CD4-positive, alpha-beta memory T cell (primary cell): ENCODE data around the gene MEIOB. TPM values are rescaled to one million over a fixed set of nuclear protein-coding genes. Genes with fewer than 3 reads are reported as not detected.

Experiments used
- CTCF ChIA-PET: fragments of 350-600 bp; sonication (Branson Sonifier 250); formaldehyde crosslinking; loops from one replicate; lab custom pipeline; 2021; ENCODE audit warnings: inconsistent platforms; ENCODE audit not compliant: partially characterized antibody; lab: Charles Lee
- POLR2A ChIA-PET: fragments of 350-600 bp; sonication (Branson Sonifier 250); formaldehyde crosslinking; loops from one replicate; lab custom pipeline; 2021; ENCODE audit not compliant: partially characterized antibody; lab: Charles Lee
- DNase-seq, 5 donors: peaks; one replicate each; pipeline versions ENCODE4 v3.0.0 to v3.0.0-alpha.2; 2020 to 2022; ENCODE audit warnings: mixed read lengths in 1 of 5
- H3K27ac ChIP-seq: one replicate; pipeline ENCODE4 v1.7.0; 2013; ENCODE audit warnings: low read depth, low read length
- H3K27me3 ChIP-seq: 2 replicates; pipeline ENCODE4 v1.7.0; 2013; ENCODE audit warnings: mild to moderate bottlenecking, low read length, moderate library complexity; ENCODE audit not compliant: insufficient read depth
- H3K36me3 ChIP-seq: 2 replicates; pipeline ENCODE4 v1.7.0; 2013; ENCODE audit warnings: mild to moderate bottlenecking, low read length, moderate library complexity; ENCODE audit not compliant: insufficient read depth
- H3K4me1 ChIP-seq: 2 replicates; pipeline ENCODE4 v1.7.0; 2013; ENCODE audit warnings: mild to moderate bottlenecking, low read length, moderate library complexity; ENCODE audit not compliant: insufficient read depth
- H3K4me3 ChIP-seq, 2 donors: one replicate each; pipeline ENCODE4 v1.7.0; 2013; ENCODE audit warnings: low read length in 2 of 2, mild to moderate bottlenecking in 1 of 2
- H3K9me3 ChIP-seq, 2 donors: one replicate each; pipeline ENCODE4 v1.7.0; 2013; ENCODE audit warnings: low read length in 2 of 2, control low read depth in 1 of 2; ENCODE audit not compliant: control insufficient read depth in 1 of 2
- H3K27ac Mint-ChIP-seq, 7 donors: one replicate each; pipeline ENCODE4 v1.8.0; 2020 to 2021; ENCODE audit warnings: mixed read lengths in 7 of 7, mild to moderate bottlenecking in 6 of 7, inconsistent platforms in 3 of 7, moderate library complexity in 3 of 7
- H3K27me3 Mint-ChIP-seq, 2 donors: one replicate each; pipeline ENCODE4 v1.8.0; 2020 to 2021; ENCODE audit warnings: mixed read lengths in 2 of 2
- H3K36me3 Mint-ChIP-seq, 2 donors: one replicate each; pipeline ENCODE4 v1.8.0; 2020 to 2021; ENCODE audit warnings: mixed read lengths in 2 of 2, inconsistent platforms in 1 of 2, mild to moderate bottlenecking in 1 of 2
- H3K4me1 Mint-ChIP-seq, 4 donors: one replicate each; pipeline ENCODE4 v1.8.0; 2020 to 2021; ENCODE audit warnings: mixed read lengths in 4 of 4, mild to moderate bottlenecking in 1 of 4
- H3K4me3 Mint-ChIP-seq, 8 donors: one replicate each; pipeline ENCODE4 v1.8.0; 2020 to 2021; ENCODE audit warnings: mixed read lengths in 8 of 8, mild to moderate bottlenecking in 7 of 8, moderate library complexity in 6 of 8, inconsistent platforms in 3 of 8
- H3K9me3 Mint-ChIP-seq, 8 donors: one replicate each; pipeline ENCODE4 v1.8.0; 2020 to 2021; ENCODE audit warnings: mixed read lengths in 8 of 8, mild to moderate bottlenecking in 5 of 8, inconsistent platforms in 3 of 8, moderate library complexity in 1 of 8
- intact Hi-C: fragments of 100-400 bp; cut with micrococcal nuclease; formaldehyde crosslinking; loops from one replicate; pipeline ENCODE4 v1.15.1; 2023
- polyA plus RNA-seq, 2 donors: library from polyadenylated mRNA; unstranded; fragments of 300-500 nt; fragmentation: Illumina TruSeq; gene quantifications; one replicate each; pipeline ENCODE4 v1.2.3, GENCODE V29; 2021
- total RNA-seq, 2 experiments: library from RNA; stranded (reverse); gene quantifications; one replicate each; pipeline ENCODE4 v1.2.3, GENCODE V29; 2021

MEIOB gene
- total and polyA plus RNA-seq, 4 experiments from 2014 or later, result not detected

DNA sequence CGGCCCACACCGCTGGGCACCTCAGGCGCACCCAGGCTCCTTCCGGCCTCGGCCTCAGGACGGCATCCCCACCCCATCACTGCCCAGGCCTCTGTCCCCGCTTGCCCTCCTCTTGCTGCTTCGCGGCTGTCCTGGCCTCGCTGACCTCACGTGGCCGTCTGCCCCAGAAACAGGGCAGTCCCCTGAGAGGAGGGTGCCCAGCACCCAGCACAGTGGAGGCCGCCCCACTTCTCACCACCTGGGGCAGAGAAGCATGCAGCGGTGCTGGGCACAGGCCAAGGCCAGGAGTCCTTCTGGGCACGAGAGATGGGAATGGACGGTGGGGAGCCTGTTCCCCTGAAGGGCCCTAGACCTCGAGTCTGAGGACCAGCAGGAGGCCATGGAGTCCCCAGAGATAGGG, 54.2 kb downstream of the MEIOB start:
- Histone ChIP-seq H3K36me3 (peaks cover 47% of the 10 kb centered on the region), H3K4me1 (no peaks in the 10 kb centered on the region), H3K4me3 (no peak overlapping the region), H3K27me3 (no peaks in the 10 kb centered on the region), H3K27ac (no peak overlapping the region), H3K9me3 (no peaks in the 10 kb centered on the region)
- CTCF ChIA-PET, result no interaction called here
- DNase-seq, result no peak
- Mint-ChIP-seq H3K4me1 (peaks cover 5 to 8% (median 7%) of the 10 kb centered on the region in 4 donors), H3K27ac (no peak overlapping the region), H3K4me3 (no peak overlapping the region), H3K36me3 (peaks cover 14 to 34% of the 10 kb centered on the region in 2 donors), H3K27me3 (no peaks in the 10 kb centered on the region), H3K9me3 (no peaks in the 10 kb centered on the region)
- POLR2A ChIA-PET, result no interaction called here
- intact Hi-C loops, result no loop called here

DNA sequence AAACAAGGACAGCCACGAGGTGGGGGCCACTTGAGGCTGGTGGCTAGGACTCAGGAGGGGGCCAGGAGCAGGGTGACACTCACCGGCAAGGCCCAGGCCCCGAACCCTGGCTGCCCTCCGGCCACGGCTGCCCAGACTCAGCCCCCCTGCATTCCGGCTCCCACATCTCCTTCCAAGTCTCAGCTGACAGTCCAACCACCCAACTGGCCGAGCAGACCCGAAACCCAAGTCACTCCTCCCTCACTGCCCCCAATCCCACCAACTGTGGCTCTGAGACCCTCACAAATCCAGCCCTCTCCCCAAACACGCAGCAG, 54.7 kb downstream of the MEIOB start:
- no peaks in the 10 kb centered on the region for H3K9me3 ChIP-seq
- Mint-ChIP-seq H3K27me3 (no peaks in the 10 kb centered on the region), H3K36me3 (peaks cover 14 to 31% of the 10 kb centered on the region in 2 donors), H3K4me1 (peaks cover 5 to 8% (median 7%) of the 10 kb centered on the region in 4 donors), H3K9me3 (no peaks in the 10 kb centered on the region), H3K27ac (no peak overlapping the region), H3K4me3 (peak overlapping the region in 1 of 8 donors; percentile 9)
- H3K27ac ChIP-seq, result no peak overlapping the region
- no peak for DNase-seq
- POLR2A ChIA-PET, result no interaction called here
- H3K36me3 ChIP-seq, result peaks cover 43% of the 10 kb centered on the region
- no peak overlapping the region for H3K4me3 ChIP-seq
- CTCF ChIA-PET, result no interaction called here
- H3K27me3 ChIP-seq, result no peaks in the 10 kb centered on the region
- no peaks in the 10 kb centered on the region for H3K4me1 ChIP-seq
- intact Hi-C loops, result no loop called here

DNA sequence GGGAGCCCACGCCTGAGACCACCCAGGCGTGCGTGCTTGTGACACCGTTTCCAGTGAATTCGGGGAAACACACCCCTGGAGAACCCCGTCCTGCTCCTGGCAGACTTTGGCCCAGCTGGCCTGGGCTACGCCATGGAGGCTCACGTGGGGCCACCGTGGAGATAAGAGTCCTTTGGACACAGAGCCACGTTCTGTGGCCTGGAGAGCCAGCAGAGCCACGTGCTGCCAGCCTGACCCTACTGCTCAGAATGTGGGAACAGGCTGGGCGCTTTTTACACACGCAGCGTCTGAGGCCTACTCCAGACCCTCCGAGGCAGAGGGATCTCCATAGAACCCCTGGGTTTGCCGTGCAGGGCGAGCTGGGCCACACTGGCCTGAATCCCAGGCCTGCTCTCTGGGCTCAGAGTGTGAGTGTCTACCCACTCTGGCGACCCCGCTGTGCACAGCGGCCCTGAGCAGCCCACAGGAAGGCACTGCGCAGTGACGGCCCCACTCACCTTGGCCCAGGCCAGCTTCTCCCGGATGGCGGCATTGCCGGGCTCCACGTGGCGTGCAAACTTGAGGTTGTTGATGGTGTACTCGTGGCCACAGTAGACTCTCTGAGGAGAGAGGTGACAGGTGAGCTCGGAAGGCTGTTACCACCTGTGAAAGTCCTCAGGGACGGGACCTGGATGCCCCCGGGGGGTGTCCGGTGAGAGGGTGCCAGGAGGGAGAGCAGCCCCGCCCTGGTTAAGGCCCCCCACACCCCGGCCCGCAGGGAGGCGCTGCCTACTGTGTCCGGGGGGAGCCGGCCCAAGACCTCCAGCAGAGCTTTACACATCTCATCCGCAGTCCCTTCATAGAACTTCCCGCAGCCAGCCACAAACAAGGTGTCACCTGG, 55.3 kb downstream of the MEIOB start:
- Mint-ChIP-seq H3K9me3 (no peaks in the 10 kb centered on the region), H3K4me1 (peaks cover 5 to 8% (median 7%) of the 10 kb centered on the region in 4 donors), H3K27ac (no peak overlapping the region), H3K27me3 (no peaks in the 10 kb centered on the region), H3K36me3 (peaks cover 14 to 31% of the 10 kb centered on the region in 2 donors), H3K4me3 (no peak overlapping the region)
- Histone ChIP-seq H3K36me3 (peaks cover 38% of the 10 kb centered on the region), H3K27me3 (no peaks in the 10 kb centered on the region), H3K27ac (no peak overlapping the region), H3K9me3 (no peaks in the 10 kb centered on the region), H3K4me1 (no peaks in the 10 kb centered on the region), H3K4me3 (no peak overlapping the region)
- POLR2A ChIA-PET, result interaction anchor here (1.1 kb wide), 1 partner anchor 9 kb away, joined by 3 read pairs; no protein-coding TSS in a partner anchor
- DNase-seq, result no peak
- CTCF ChIA-PET, result no interaction called here
- intact Hi-C loops, result no loop called here

DNA sequence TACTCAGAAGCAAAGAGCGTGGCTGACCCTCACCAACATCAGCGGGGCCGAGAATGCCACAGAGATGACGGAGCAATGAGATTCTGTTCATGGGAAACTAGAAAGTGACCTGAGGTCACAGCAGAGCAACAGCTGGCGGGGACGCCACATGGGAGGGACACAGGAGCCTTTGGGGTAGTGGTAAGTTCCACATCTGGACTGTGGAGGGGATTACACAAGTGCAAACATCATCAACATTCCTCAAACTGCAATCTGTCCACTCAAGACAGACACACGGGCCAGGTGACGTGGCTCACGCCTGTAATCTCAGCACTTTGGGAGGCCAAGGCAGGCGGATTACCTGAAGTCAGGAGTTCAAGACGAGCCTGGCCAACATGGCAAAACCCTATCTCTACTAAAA, 56.5 kb downstream of the MEIOB start:
- Mint-ChIP-seq H3K4me1 (peaks cover 5 to 8% (median 7%) of the 10 kb centered on the region in 4 donors), H3K4me3 (no peak overlapping the region), H3K9me3 (no peaks in the 10 kb centered on the region), H3K27ac (no peak overlapping the region), H3K36me3 (peaks cover 14 to 34% of the 10 kb centered on the region in 2 donors), H3K27me3 (no peaks in the 10 kb centered on the region)
- Histone ChIP-seq H3K4me3 (no peak overlapping the region), H3K36me3 (peaks cover 33% of the 10 kb centered on the region), H3K27ac (no peak overlapping the region), H3K9me3 (no peaks in the 10 kb centered on the region), H3K4me1 (no peaks in the 10 kb centered on the region), H3K27me3 (no peaks in the 10 kb centered on the region)
- intact Hi-C loops, result no loop called here
- DNase-seq, result no peak
- POLR2A ChIA-PET, result interaction anchor here (1.1 kb wide), 1 partner anchor 10 kb away, joined by 3 read pairs; no protein-coding TSS in a partner anchor
- CTCF ChIA-PET, result no interaction called here

DNA sequence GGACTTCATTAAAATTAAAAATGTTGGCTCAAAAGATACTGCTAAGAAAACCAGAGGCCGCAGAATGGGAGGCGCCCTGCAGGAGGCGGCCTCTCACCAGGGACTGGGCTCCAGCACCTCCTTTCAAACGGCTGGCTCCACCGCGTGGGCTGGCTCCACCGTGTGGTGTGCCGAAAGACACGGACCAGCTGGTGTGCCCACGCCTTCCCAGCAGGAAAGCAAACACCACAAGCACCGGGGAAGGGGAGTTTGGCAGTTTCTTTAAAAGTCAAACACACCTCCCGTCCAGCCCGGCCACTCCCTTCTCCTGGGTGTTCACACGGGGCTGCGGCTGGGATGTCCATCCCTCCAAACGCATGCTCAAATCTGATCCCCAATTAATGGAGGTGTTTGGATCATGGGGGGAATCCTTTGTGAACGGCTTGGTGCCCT, 59.2 kb downstream of the MEIOB start:
- intact Hi-C loops, result no loop called here
- Mint-ChIP-seq H3K27me3 (no peaks in the 10 kb centered on the region), H3K36me3 (peaks cover 19 to 42% of the 10 kb centered on the region in 2 donors), H3K4me3 (no peak overlapping the region), H3K9me3 (no peaks in the 10 kb centered on the region), H3K27ac (peak overlapping the region in 1 of 7 donors; percentile 71), H3K4me1 (peaks cover 5 to 8% (median 7%) of the 10 kb centered on the region in 4 donors)
- no peaks in the 10 kb centered on the region for H3K9me3 ChIP-seq
- no peak overlapping the region for H3K4me3 ChIP-seq
- H3K27me3 ChIP-seq, result no peaks in the 10 kb centered on the region
- no peaks in the 10 kb centered on the region for H3K4me1 ChIP-seq
- POLR2A ChIA-PET, result interaction anchor here (2.1 kb wide), 1 partner anchor 12 kb away, joined by 5 read pairs; no protein-coding TSS in a partner anchor
- H3K27ac ChIP-seq, result no peak overlapping the region
- H3K36me3 ChIP-seq, result peaks cover 41% of the 10 kb centered on the region
- CTCF ChIA-PET, result interaction anchor here (1.6 kb wide), 1 partner anchor 30 kb away, joined by 5 read pairs; the partner anchor contains the start of genes NUBP2 and SPSB3
- peak; percentile 30 to 57 (median 39) for DNase-seq

DNA sequence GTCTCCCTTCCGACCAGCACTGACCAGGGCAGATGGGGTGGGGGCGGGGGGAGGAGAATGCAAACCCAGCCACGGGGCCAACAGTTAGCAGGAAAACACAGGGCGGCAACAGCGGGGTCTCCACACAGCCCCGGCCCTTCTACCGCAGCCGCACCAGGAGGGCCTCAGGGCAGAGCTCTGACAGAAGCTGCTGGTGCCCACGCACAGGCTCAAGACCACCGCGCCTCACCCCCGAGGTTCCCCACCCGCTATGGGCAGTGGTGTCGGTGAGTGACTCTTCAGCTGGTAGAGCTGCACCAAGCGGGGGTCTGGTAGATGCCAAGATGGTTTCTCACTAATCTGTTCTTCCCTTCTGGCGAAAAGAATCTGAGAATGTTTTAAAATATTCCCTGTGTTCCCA, 61.4 kb downstream of the MEIOB start:
- no peaks in the 10 kb centered on the region for H3K4me1 ChIP-seq
- Mint-ChIP-seq H3K9me3 (peaks cover 0 to 3% (median 0%) of the 10 kb centered on the region in 8 donors), H3K4me1 (peaks cover 5 to 8% (median 7%) of the 10 kb centered on the region in 4 donors), H3K4me3 (no peak overlapping the region), H3K27me3 (no peaks in the 10 kb centered on the region), H3K27ac (no peak overlapping the region), H3K36me3 (peaks cover 35 to 48% of the 10 kb centered on the region in 2 donors)
- POLR2A ChIA-PET, result interaction anchor here (1.0 to 1.1 kb wide), 2 partner anchors 358 to 404 kb away, joined by 3 read pairs; partner anchors contain the start of gene PGP
- H3K36me3 ChIP-seq, result peaks cover 41% of the 10 kb centered on the region
- CTCF ChIA-PET, result interaction anchor here (0.9 kb wide), 1 partner anchor 105 kb away, joined by 3 read pairs; no protein-coding TSS in a partner anchor
- DNase-seq, result no peak
- intact Hi-C loops, result no loop called here
- H3K27ac ChIP-seq, result no peak overlapping the region
- H3K4me3 ChIP-seq, result no peak overlapping the region
- no peaks in the 10 kb centered on the region for H3K9me3 ChIP-seq
- H3K27me3 ChIP-seq, result no peaks in the 10 kb centered on the region

DNA sequence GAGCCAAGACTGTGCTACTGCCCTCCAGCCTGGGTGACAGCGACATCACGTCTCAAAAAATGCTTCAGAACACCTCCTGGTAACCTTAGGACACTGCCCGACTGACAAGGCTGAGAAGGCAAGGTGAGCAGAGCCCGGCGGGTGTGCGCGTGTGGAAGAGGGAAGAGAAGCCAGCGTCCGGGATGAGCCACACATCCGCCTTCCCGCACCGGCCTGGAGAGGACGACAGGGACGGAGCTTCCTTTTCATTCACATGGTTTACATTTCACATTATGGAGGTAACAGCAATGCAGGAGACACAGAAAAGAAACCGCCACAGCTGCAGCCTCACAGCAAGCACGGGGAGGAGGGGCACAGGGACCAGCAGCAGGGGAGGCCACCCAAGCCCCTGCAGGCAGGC, 61.9 kb downstream of the MEIOB start:
- Histone ChIP-seq H3K27ac (no peak overlapping the region), H3K27me3 (no peaks in the 10 kb centered on the region), H3K4me1 (no peaks in the 10 kb centered on the region), H3K36me3 (peaks cover 37% of the 10 kb centered on the region), H3K9me3 (no peaks in the 10 kb centered on the region), H3K4me3 (no peak overlapping the region)
- intact Hi-C loops, result no loop called here
- no peaks in the 10 kb centered on the region for H3K27me3 Mint-ChIP-seq
- no peak overlapping the region for H3K4me3 Mint-ChIP-seq
- peaks cover 34 to 45% of the 10 kb centered on the region in 2 donors for H3K36me3 Mint-ChIP-seq
- H3K27ac Mint-ChIP-seq, result no peak overlapping the region
- ChIA-PET POLR2A (interaction anchor here (1.1 kb wide), 1 partner anchor 358 kb away, joined by 3 read pairs; no protein-coding TSS in a partner anchor), CTCF (interaction anchor here (0.9 kb wide), 1 partner anchor 105 kb away, joined by 3 read pairs; no protein-coding TSS in a partner anchor)
- H3K4me1 Mint-ChIP-seq, result peaks cover 4 to 8% (median 7%) of the 10 kb centered on the region in 4 donors
- H3K9me3 Mint-ChIP-seq, result peaks cover 0 to 3% (median 0%) of the 10 kb centered on the region in 8 donors
- no peak for DNase-seq
